ENCODE measurements around the gene MN1. TPM values are rescaled to one million over a fixed set of nuclear protein-coding genes. Genes with fewer than 3 reads are reported as not detected.

Gene MN1
- total RNA-seq, 2 experiments from 2014 or later: 0.27 to 0.28 TPM

DNA sequence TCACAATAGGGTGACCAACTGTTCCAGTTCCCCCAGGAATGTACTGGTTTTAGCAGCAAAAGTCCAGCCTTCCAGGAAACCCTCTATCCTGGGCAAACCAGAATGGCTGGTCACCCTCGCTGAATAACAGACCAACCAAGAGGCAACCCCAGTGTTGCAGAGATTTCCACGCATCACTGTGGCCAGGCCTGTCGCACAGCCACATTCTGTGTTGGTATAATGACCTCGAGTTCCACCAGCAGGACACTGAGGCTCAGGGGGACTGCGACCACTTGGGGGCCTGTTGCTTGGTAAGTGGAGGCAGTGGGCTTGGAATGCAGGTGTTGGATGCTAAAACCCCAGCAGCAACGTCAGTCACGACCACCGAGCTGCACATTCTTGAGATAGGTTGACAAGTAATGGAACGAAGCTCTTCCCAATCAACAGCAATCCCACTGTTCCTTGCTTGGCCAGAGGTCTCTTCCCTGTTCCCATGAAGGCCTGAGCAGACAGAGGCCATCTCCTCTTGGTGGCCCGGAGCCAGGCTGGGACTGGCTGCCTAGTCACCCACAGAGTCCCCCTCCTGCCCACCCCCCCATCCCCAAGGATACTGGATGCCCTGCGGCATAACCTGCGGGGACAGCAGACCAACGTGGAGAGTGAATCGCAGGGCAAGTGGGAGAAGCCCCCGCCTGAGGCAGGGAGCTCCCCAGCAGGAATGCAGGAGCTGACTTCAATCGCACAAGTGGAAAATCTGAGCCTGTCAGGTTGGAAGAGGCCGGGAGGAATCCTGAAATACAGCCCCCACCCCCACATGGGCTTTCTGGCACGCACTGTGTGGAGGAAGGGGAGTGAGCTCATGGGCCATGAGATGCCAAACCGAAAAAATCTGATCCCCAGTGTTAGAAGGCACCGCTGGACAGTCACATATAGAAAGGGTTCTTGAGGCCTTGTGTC lies 43.4 kb upstream of the MN1 start:
- intact Hi-C loops (cut with DNase I, micrococcal nuclease): no loop called here
- Histone ChIP-seq H3K36me3 (ENCODE audit: insufficient read depth, low read length) (peaks cover 20% of the 10 kb centered on the region), H3K9me3 (ENCODE audit: control insufficient read depth in 1 of 2, insufficient read depth in 1 of 2, low read length in 2 of 2) (no peaks in the 10 kb centered on the region), H3K27ac (ENCODE audit: low read depth in 1 of 2, low read length in 2 of 2) (no peak overlapping the region), H3K4me3 (ENCODE audit: low read length) (no peak overlapping the region), H3K4me1 (ENCODE audit: insufficient read depth, low read length) (no peaks in the 10 kb centered on the region), H3K27me3 (ENCODE audit: control insufficient read depth in 1 of 2, insufficient read depth in 2 of 2, low read length in 2 of 2) (no peaks in the 10 kb centered on the region)
- TF ChIP-seq, protein P1, sequence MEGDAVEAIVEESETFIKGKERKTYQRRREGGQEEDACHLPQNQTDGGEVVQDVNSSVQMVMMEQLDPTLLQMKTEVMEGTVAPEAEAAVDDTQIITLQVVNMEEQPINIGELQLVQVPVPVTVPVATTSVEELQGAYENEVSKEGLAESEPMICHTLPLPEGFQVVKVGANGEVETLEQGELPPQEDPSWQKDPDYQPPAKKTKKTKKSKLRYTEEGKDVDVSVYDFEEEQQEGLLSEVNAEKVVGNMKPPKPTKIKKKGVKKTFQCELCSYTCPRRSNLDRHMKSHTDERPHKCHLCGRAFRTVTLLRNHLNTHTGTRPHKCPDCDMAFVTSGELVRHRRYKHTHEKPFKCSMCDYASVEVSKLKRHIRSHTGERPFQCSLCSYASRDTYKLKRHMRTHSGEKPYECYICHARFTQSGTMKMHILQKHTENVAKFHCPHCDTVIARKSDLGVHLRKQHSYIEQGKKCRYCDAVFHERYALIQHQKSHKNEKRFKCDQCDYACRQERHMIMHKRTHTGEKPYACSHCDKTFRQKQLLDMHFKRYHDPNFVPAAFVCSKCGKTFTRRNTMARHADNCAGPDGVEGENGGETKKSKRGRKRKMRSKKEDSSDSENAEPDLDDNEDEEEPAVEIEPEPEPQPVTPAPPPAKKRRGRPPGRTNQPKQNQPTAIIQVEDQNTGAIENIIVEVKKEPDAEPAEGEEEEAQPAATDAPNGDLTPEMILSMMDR (IDR thresholded peaks at IDR 0.05): no peak
- DNase-seq (no peak), ATAC-seq (ENCODE audit: poor library complexity) (no peak)
- Mint-ChIP-seq H3K9me3 (no peaks in the 10 kb centered on the region), H3K27ac (no peak overlapping the region), H3K4me3 (no peak overlapping the region), H3K4me1 (ENCODE audit: low read depth) (no peaks in the 10 kb centered on the region), H3K36me3 (ENCODE audit: low read depth) (peaks cover 54% of the 10 kb centered on the region), H3K27me3 (no peaks in the 10 kb centered on the region)
- POLR2A ChIA-PET: no interaction called here
- CTCF ChIA-PET: no interaction called here

DNA sequence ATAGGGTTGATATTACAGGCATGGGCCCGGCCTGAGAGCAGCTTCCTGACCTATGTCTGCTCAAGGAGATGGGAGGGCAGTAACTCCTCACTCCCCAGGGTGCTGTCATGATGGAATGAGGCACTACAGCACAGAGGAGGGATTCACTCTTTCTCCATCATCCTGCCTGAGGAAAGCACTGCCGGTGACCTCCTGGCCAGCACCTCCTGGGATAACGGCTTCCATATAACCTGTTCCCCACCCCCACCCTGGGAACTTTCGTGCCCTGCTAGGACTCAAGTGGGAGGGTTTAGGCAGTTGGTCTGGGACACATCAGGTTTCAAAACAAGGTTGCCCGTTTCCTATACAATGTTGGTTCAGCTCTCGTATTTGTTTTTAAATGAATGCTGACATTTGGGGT lies 42.7 kb upstream of the MN1 start:
- Histone ChIP-seq H3K4me1 (ENCODE audit: insufficient read depth, low read length) (no peaks in the 10 kb centered on the region), H3K27me3 (ENCODE audit: control insufficient read depth in 1 of 2, insufficient read depth in 2 of 2, low read length in 2 of 2) (no peaks in the 10 kb centered on the region), H3K9me3 (ENCODE audit: control insufficient read depth in 1 of 2, insufficient read depth in 1 of 2, low read length in 2 of 2) (no peaks in the 10 kb centered on the region), H3K36me3 (ENCODE audit: insufficient read depth, low read length) (peaks cover 15% of the 10 kb centered on the region), H3K27ac (ENCODE audit: low read depth in 1 of 2, low read length in 2 of 2) (no peak overlapping the region), H3K4me3 (ENCODE audit: low read length) (no peak overlapping the region)
- ChIA-PET POLR2A (no interaction called here), CTCF (interaction anchor here (0.9 kb wide), 1 partner anchor 9 kb away, joined by 3 read pairs; no protein-coding TSS in a partner anchor)
- intact Hi-C loops (cut with DNase I, micrococcal nuclease): no loop called here
- Mint-ChIP-seq H3K4me1 (ENCODE audit: low read depth) (no peaks in the 10 kb centered on the region), H3K27ac (no peak overlapping the region), H3K36me3 (ENCODE audit: low read depth) (peaks cover 51% of the 10 kb centered on the region), H3K9me3 (no peaks in the 10 kb centered on the region), H3K27me3 (no peaks in the 10 kb centered on the region), H3K4me3 (no peak overlapping the region)
- no peak for DNase-seq
- TF ChIP-seq, protein P1 (IDR thresholded peaks at IDR 0.05): no peak
- ATAC-seq (ENCODE audit: poor library complexity): no peak

DNA sequence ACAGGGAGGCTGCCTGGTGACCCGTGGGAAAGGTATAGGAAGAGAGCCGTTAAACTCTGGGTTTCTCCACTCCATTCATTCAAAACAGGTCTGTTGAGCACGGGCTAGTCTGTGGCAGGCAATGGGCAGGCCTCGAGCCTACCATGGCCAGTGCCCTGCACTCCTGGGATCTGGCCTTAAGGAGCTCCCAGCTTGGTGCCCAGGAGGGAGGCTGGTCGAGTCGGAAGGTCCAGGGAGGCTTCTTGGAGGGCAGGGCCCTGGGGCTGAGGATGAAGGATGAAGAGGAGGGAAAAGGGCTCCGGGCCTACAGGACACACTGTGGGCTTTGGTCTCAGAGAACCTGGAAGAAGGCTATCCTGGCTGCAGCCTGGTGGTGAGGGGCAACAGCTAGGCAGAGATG lies 41.9 kb upstream of the MN1 start:
- no peak for ATAC-seq (ENCODE audit: poor library complexity)
- POLR2A ChIA-PET: no interaction called here
- H3K36me3 Mint-ChIP-seq (ENCODE audit: low read depth): peaks cover 43% of the 10 kb centered on the region
- DNase-seq: no peak
- Histone ChIP-seq H3K4me1 (ENCODE audit: insufficient read depth, low read length) (no peaks in the 10 kb centered on the region), H3K27ac (ENCODE audit: low read depth in 1 of 2, low read length in 2 of 2) (no peak overlapping the region), H3K4me3 (ENCODE audit: low read length) (no peak overlapping the region), H3K36me3 (ENCODE audit: insufficient read depth, low read length) (peaks cover 9% of the 10 kb centered on the region), H3K27me3 (ENCODE audit: control insufficient read depth in 1 of 2, insufficient read depth in 2 of 2, low read length in 2 of 2) (no peaks in the 10 kb centered on the region), H3K9me3 (ENCODE audit: control insufficient read depth in 1 of 2, insufficient read depth in 1 of 2, low read length in 2 of 2) (peaks cover 0 to 4% of the 10 kb centered on the region in 2 experiments)
- intact Hi-C loops (cut with DNase I, micrococcal nuclease): no loop called here
- no peak overlapping the region for H3K27ac Mint-ChIP-seq
- peaks cover 1% of the 10 kb centered on the region for H3K9me3 Mint-ChIP-seq
- H3K4me3 Mint-ChIP-seq: no peak overlapping the region
- H3K4me1 Mint-ChIP-seq (ENCODE audit: low read depth): no peaks in the 10 kb centered on the region
- TF ChIP-seq, protein P1 (IDR thresholded peaks at IDR 0.05): no peak
- CTCF ChIA-PET: interaction anchor here (0.9 kb wide), 1 partner anchor 10 kb away, joined by 3 read pairs; no protein-coding TSS in a partner anchor
- no peaks in the 10 kb centered on the region for H3K27me3 Mint-ChIP-seq
